ENCODE data around the gene B4GAT1. TPM values are rescaled to one million over a fixed set of nuclear protein-coding genes. Genes with fewer than 3 reads are reported as not detected.

Gene B4GAT1
- total RNA-seq, 1 experiment from 2014 or later, result 6.7 TPM

- TF ChIP-seq TCF7L2 (IDR thresholded peaks at IDR 0.05; ENCODE audit: borderline replicate concordance, extremely low read depth, insufficient read depth, insufficient read length) (peak; percentile 74), EGR1 (IDR thresholded peaks at IDR 0.05; ENCODE audit: low read depth) (no peak), EZH2phosphoT487 (IDR thresholded peaks at IDR 0.05; ENCODE audit: borderline replicate concordance) (no peak), ZNF274 (IDR thresholded peaks at IDR 0.05; ENCODE audit: low read depth, low read length) (no peak), CEBPB (IDR thresholded peaks at IDR 0.05; ENCODE audit: low read depth) (no peak), ZFX (IDR thresholded peaks at IDR 0.05) (peak; percentile 95), YY1 (IDR thresholded peaks at IDR 0.05; ENCODE audit: extremely low read depth, insufficient replicate concordance, low read depth, low read length) (peak; percentile 48), ELF1 (IDR thresholded peaks at IDR 0.05; ENCODE audit: borderline replicate concordance, low read depth) (peak; percentile 97; the same call in 1 of the 2 replicates), EZH2 (IDR thresholded peaks at IDR 0.05) (no peak), FOSL1 (IDR thresholded peaks at IDR 0.05; ENCODE audit: low read depth) (no peak), JUND (IDR thresholded peaks at IDR 0.05) (no peak), SP1 (IDR thresholded peaks at IDR 0.05; ENCODE audit: low read depth) (peak; percentile 70), POLR2A (IDR thresholded peaks at IDR 0.05; ENCODE audit: borderline replicate concordance, extremely low read depth, insufficient read depth, insufficient read length) (peak; percentile 82), SRF (IDR thresholded peaks at IDR 0.05; ENCODE audit: low read depth) (peak; percentile 91; the same call in 1 of the 2 replicates), POLR2AphosphoS5 (IDR thresholded peaks at IDR 0.05; ENCODE audit: low read depth, low read length) (peak; percentile 95), CBX3 (IDR thresholded peaks at IDR 0.05; ENCODE audit: low read depth) (no peak)
- TF ChIP-seq, protein P1, sequence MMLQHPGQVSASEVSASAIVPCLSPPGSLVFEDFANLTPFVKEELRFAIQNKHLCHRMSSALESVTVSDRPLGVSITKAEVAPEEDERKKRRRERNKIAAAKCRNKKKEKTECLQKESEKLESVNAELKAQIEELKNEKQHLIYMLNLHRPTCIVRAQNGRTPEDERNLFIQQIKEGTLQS (IDR thresholded peaks at IDR 0.05), result no peak
- TF ChIP-seq, protein P2, sequence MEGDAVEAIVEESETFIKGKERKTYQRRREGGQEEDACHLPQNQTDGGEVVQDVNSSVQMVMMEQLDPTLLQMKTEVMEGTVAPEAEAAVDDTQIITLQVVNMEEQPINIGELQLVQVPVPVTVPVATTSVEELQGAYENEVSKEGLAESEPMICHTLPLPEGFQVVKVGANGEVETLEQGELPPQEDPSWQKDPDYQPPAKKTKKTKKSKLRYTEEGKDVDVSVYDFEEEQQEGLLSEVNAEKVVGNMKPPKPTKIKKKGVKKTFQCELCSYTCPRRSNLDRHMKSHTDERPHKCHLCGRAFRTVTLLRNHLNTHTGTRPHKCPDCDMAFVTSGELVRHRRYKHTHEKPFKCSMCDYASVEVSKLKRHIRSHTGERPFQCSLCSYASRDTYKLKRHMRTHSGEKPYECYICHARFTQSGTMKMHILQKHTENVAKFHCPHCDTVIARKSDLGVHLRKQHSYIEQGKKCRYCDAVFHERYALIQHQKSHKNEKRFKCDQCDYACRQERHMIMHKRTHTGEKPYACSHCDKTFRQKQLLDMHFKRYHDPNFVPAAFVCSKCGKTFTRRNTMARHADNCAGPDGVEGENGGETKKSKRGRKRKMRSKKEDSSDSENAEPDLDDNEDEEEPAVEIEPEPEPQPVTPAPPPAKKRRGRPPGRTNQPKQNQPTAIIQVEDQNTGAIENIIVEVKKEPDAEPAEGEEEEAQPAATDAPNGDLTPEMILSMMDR (IDR thresholded peaks at IDR 0.05 in 2 of 3, conservative IDR thresholded peaks at IDR 0.05 in 1 of 3; ENCODE audit: borderline replicate concordance in 1 of 3, insufficient read depth in 1 of 3, low read depth in 2 of 3, low read length in 2 of 3), result 0 out of 6 replicates have a peak, but pooled peaks of 1 of the 3 experiments have one; percentile 6
Measured at GRCh38 chr11:66344550-66345315, 2.7 kb downstream of the B4GAT1 start, which contains the start of gene BRMS1 (continued).
